HG02981 (cell line): Measurements from ENCODE around the gene TMEM200C.
A peak's percentile ranks its signal among the peaks of the same experiment; 100 is the strongest.
"Not testable (repeated sequence)": the region's sequence is repeated elsewhere in the genome, so short reads cannot be mapped to it uniquely, and the experiment has no call there.

Source experiments
- ATAC-seq: cut with Tn5 transposase; IDR thresholded peaks from one replicate; pipeline ENCODE4 v1.9.1; 2021; ENCODE audit warnings: mild to moderate bottlenecking, moderate library complexity; ENCODE audit not compliant: unreplicated experiment

Gene TMEM200C

GRCh38 chr18:5892823-5893431 lies 2.4 kb downstream of the TMEM200C start:
- ATAC-seq = no peak

DNA sequence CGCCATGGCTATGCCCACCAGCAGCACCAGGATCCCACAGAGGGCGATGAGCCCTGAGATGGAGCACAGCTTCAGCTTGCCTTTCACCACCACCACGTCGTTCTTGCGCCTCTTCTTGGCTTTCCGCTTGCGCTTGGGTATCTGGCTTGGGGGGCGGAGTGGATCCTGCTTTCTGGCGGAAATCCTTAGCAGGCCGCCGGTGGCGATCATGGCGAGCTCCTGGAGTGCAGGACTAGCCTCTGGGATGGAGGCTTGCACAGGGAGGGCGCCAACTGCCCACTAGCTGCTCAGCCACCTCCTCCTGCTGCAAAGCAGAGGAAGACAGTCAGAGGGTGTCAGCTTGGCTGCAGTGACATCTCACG lies 3.5 kb downstream of the TMEM200C start:
- ATAC-seq = no peak

- ATAC-seq = peak; percentile 1
Observed at GRCh38 chr18:5891184-5891853, 4.0 kb downstream of the TMEM200C start.

GRCh38 chr18:5890331-5891183 lies 4.8 kb downstream of the TMEM200C start:
- ATAC-seq = peak; percentile 82

DNA sequence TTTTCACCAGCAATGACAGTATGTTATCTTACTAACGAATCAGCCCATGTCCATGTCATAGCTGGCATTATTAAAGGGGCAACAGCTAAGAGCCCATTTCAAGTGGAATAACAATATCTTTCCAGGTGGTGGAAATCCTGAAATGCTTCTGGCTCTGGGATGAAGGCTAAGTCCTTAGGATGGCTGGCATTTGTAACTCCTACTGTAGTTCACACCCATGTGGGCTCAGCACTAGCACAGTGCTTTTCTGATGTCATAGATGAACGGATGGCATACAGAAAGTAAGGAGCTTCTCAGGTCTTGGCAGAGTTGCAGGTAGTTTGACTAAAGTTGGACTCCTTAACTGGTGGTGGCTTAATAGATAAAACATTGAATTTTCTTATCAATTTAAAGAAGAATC lies 10.0 kb downstream of the TMEM200C start:
- ATAC-seq = no peak

DNA sequence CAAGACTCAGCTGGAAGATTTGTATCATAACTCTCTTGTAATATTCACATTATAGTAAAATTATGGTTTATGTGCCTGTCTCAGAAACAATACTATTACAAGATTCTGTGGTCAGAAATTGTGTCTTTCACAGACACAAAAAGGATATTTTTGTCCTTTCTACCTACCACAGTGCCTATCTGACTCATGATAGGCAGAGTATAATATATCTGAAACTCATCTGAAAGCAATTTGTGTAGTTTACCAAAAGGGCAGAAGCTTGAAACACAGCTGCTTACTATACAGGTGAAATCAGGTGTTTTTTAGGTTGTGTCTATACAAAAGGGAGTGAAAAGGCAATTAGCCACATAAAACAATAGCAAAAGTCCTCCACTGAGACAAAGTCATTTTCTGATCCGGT lies 10.9 kb downstream of the TMEM200C start:
- ATAC-seq = no peak

DNA sequence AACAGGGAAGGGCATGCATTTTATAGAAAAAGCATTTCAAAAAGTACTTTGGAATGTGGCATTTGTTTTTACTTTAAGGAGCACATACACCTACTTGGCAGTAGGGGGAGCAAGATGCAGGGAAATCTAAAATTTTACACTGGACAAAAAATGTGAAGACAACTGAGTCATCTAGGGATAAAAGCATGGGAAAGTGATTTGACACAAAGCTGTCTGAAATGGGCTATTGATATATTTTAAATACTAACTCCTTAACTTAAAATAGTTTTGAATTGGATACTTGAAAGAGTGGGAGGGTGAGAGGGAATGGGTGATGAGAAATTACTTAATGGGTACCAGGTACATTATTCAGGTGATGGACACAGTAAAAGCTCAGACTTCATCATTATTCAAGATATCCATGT lies 15.8 kb downstream of the TMEM200C start:
- no peak for ATAC-seq

DNA sequence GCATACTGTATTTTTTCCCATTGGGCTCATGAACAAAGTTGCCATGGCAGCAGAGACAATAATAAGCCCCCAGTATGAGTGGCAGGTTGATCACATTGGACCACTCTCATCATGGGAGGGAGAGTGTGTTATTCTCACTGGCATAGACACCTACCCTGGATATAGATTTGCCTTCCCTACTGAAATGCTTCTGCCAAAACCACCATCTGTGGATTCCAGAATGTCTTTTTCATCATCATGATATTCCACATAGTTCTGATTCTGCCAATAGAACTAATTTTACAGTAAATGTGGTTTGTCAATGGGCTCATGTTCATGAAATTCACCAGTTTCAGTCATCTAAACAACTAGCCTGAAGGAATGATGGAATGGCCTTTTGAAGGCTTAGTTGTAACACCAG lies 18.4 kb downstream of the TMEM200C start:
- no peak for ATAC-seq

DNA sequence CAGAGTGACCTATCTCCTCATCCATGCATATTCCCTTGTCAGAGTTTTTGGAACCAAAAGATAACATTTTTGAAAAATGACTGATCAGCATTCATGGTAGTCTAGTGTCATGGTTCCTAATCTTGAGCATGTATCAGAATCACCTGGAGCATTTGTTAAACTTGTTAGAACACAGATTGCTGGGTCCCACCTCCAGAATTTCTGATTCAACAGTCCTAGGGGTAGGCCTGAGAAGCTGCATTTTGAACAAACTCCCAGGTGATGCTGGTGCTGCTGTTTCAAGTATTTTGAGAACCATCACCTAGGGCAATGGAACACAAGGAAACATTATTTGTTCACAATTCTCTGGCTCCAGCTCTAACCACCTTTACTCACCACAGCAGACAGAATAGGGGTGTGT lies 21.0 kb downstream of the TMEM200C start:
- no peak for ATAC-seq

DNA sequence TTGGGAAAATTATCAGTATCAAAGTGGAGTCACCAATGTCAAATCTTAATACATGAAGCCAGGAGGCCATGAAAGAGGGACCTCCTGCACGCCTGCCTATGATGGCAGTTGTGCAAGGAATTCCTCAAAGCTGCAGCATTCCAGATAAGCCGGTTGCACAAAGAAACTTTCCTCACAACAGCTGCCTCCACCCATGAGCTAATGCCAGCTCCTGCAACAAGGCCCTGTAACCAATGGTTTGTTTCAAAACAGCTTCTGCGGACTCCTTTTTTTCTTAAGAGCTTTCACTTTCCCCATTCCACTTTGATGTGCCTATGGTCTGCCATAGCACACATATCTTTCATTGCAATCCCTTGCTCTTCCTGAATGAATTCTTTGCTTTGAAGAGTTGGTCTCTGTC lies 22.4 kb downstream of the TMEM200C start:
- no peak for ATAC-seq

GRCh38 chr18:5871426-5871825 lies 23.9 kb downstream of the TMEM200C start:
- ATAC-seq = no peak

DNA sequence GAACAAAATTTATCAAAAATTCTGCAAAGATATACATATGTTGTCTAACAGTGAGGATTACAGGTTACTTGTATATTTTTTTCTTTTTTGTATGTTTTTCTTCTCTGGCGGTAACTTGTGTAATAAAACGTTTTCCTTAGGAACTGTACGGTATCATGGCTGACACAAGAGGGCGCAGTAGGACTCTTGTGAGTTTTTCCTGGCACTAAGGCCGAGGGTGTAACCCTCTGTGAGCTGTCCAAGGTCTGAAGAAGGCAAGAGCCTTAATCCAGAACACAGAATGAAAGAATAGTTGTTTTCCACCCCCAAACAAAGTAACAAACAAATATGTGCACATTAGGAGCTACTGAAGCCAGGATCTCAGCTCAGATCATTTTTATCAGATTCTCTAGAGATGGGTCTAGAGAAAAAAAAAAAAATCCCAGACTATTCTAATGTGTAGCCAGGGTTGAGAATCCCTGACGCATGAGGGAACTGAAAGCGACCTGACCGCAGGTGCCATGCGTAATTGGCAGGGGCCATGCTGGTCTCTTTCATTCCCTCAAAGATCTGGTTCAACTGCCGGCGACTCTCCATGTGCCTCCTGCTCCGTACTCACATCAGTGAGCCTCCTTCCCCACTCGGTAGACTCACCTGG lies 27.0 kb downstream of the TMEM200C start:
- ATAC-seq = peak; percentile 85

DNA sequence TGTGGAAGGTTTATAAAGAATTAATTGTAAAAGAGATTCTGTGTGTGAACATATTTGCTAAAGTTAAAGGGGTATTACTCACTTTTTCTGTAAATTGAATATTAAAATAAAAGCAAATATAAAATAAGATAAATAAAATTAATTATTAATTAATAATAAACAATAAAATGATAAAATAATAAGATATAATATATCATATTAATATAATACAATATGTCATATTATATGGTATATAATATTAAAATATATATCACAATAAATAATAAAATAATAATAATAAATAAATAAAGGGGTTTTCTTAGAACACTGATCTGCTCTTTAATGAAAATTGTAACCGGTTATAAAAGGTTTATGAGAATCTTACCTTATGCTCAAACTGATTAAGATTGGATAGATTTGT lies 29.8 kb downstream of the TMEM200C start:
- no peak for ATAC-seq

DNA sequence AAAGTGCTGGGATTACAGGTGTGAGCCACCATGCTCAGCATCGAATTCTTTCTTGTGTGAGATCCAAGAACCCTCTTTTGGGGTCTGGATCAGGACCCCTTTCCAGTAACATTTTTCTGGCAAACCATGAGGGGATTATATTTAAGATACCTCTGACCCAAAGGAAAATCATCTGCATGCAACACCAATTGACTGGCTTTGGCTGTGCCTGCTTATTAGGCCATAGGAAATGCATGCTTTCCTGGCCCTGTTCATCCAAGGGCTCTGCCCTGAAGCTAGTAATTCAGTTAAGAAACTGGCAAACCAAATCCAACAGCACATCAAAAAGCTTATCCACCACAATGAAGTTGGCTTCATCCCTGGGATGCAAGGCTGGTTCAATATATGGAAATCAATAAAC lies 33.2 kb downstream of the TMEM200C start:
- ATAC-seq = not testable (repeated sequence)

DNA sequence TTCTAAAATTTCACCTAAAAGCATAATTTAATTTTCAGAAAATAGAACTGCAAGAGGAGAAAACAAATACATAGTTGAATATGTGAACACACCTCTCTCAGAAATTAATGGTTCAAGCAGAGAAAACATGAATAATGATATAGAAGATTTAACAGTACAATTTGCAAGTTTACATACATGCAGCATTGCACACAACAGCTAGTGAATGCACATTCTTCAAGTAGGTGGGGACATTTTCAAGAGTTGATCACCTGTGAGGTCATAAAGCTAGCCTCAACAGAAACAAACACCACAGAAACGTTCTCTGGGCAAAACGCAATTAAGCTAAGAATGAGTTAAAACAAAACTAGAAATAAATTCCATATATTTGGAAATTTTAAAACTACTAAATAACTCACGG lies 38.1 kb downstream of the TMEM200C start:
- no peak for ATAC-seq

DNA sequence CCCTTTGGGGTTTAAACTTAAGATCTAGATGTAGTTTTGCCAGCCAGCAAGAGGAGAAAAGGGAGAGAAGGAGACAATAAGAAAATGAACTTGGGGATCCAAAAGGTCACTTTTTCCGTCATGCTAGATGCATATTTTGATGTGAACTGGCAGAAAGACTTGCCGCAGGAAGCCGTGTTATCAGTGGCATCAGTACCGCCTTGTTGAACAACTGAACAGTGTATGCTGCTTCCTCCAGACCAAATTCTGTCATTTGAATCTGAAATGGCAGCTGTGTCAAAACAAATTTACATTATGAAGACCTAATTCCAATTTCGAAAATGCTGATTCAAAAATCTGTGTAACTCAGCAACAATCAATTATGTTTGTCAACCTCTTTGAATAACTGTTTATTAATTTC lies 42.1 kb downstream of the TMEM200C start:
- ATAC-seq = no peak

DNA sequence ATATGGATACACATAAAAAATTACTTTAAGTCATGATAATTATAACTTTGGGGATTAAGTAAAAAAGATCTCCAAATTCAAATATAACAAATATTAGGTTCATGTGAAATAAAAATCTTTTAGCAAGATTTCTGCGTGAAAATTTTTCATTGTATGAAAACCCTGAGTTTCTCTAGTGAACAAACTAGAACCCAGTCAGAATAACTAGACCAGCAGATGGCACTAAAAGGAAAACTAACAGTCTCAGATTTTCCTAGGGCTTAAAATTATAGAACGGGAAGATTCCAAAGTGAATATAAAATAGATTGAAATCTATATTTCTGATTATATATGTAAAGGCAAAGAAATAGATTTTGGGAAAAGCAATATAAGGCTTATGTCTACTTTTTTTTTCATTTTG lies 43.3 kb downstream of the TMEM200C start:
- no peak for ATAC-seq

DNA sequence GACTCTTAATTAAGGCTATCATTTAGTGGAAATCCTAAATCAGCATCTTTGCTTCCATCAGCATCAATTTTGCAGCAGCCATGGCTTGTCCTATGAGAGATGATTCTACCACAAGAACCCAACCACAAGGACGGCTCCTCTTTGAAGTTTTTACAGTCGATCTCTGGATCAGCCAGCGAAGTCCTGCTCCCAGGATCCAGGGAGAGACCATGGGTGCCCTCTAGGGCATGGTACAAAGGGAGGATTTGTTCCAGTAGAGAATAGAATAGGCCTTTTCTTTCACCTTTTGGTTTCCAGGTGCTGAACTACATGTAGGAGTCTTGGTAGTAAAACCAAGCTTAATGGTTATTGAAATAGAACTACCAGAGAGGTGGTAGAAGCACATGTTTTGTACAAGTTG lies 52.7 kb downstream of the TMEM200C start:
- ATAC-seq = no peak

- ATAC-seq = no peak
Observed at GRCh38 chr18:5841518-5841917, 53.8 kb downstream of the TMEM200C start.

- ATAC-seq = no peak
Observed at GRCh38 chr18:5840547-5840946, 54.8 kb downstream of the TMEM200C start.

DNA sequence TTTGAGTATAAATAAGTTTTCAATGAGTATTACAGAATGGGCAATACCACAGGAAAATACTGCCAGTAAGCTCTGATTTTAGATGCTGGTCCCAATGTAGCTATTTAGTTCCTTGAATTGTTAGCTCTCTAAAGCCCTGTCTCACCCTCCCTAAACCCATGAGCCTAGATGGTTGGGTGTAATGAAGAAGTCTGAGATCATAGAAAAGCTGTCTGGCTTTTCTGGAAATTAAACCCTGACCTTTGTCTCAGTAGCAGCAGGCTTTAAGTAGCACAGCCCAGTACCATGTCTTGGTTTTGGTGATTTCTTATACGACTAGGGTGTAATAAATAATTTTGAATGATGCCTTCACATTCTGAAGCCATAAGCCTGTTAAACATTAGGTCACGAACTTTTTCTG lies 55.3 kb downstream of the TMEM200C start:
- ATAC-seq = no peak

- ATAC-seq = no peak
Observed at GRCh38 chr18:5839102-5839501, 56.2 kb downstream of the TMEM200C start.
